Calu3 (cell line): ENCODE data around the gene RPP40. TPM values are rescaled to one million over a fixed set of nuclear protein-coding genes. Genes with fewer than 3 reads are reported as not detected.

ENCODE experiments used
- BruUV-seq: library from RNA; stranded (reverse); fragments of 400-500 nt; replicated peaks from 2 replicates; lab custom pipeline; 2021; lab: Mats Ljungman, UMichigan
- CTCF ChIA-PET: fragments of 300-600 bp; sonication (Branson Sonifier 250); formaldehyde crosslinking; loops from one replicate; lab custom pipeline; 2022; ENCODE audit warnings: antibody characterized with exemption; lab: Charles Lee
- DNase-seq: peaks from one replicate; pipeline ENCODE4 v3.0.0; 2022
- H3K27ac Mint-ChIP-seq: one replicate; pipeline ENCODE4 v1.8.0; 2022; ENCODE audit warnings: mixed read lengths; ENCODE audit not compliant: unreplicated experiment
- H3K27me3 Mint-ChIP-seq: one replicate; pipeline ENCODE4 v1.8.0; 2022; ENCODE audit warnings: mixed read lengths; ENCODE audit not compliant: unreplicated experiment
- H3K36me3 Mint-ChIP-seq: one replicate; pipeline ENCODE4 v1.8.0; 2022; ENCODE audit warnings: mild to moderate bottlenecking, moderate library complexity, mixed read lengths; ENCODE audit not compliant: insufficient read depth, unreplicated experiment
- H3K4me1 Mint-ChIP-seq: one replicate; pipeline ENCODE4 v1.8.0; 2022; ENCODE audit warnings: mild to moderate bottlenecking, low read depth, mixed read lengths; ENCODE audit not compliant: unreplicated experiment
- H3K4me3 Mint-ChIP-seq: one replicate; pipeline ENCODE4 v1.8.0; 2022; ENCODE audit warnings: mild to moderate bottlenecking, low read depth, moderate library complexity, mixed read lengths; ENCODE audit not compliant: unreplicated experiment
- H3K9me3 Mint-ChIP-seq: one replicate; pipeline ENCODE4 v1.8.0; 2022; ENCODE audit warnings: low read depth, mixed read lengths; ENCODE audit not compliant: unreplicated experiment
- CTCF ChIP-seq: fragments of 200-600 bp; IDR thresholded peaks from one replicate; pipeline ENCODE4 v1.8.0; 2022; ENCODE audit warnings: antibody characterized with exemption; ENCODE audit not compliant: unreplicated experiment
- intact Hi-C: fragments of 100-400 bp; cut with micrococcal nuclease; formaldehyde crosslinking; loops from one replicate; pipeline ENCODE4 v1.10.0; 2022; ENCODE audit not compliant: unreplicated experiment
- total RNA-seq: library from RNA; stranded (reverse); gene quantifications from 2 replicates; pipeline ENCODE4 v1.2.3, GENCODE V29; 2022

RPP40 gene
- total RNA-seq, 1 experiment from 2014 or later: 11.1 TPM

DNA sequence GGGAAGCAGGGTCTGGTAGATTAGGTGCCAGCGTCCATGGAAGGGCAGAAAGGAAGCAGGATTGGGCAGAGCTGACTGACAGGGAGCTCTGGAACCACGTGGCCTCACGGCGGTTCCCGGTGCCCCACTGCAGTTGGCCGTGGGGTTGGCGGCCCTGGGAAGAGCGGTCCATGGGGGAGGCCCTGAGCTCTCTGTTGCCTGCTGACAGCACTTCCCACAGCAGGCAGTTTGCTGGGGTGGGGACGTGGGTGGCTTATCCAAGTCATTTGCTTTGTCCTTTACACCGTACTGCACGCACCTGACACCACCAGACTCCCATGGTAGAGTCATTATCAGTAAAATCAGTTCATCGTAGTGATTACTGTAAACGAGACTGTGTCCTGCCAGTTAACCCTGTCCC is 56.1 kb downstream of the RPP40 start:
- intact Hi-C loops: no loop called here
- CTCF ChIA-PET: no interaction called here
- Mint-ChIP-seq H3K4me1 (peaks cover 4% of the 10 kb centered on the region), H3K27me3 (no peaks in the 10 kb centered on the region), H3K9me3 (no peaks in the 10 kb centered on the region), H3K4me3 (no peak overlapping the region), H3K36me3 (peaks cover 10% of the 10 kb centered on the region), H3K27ac (no peak overlapping the region)
- TF ChIP-seq CTCF: no peak
- no peak for DNase-seq
- BruUV-seq: no TSS peak

GRCh38 chr6:4946521-4946920 is 57.3 kb downstream of the RPP40 start:
- Mint-ChIP-seq H3K4me3 (no peak overlapping the region), H3K36me3 (peaks cover 10% of the 10 kb centered on the region), H3K4me1 (peaks cover 16% of the 10 kb centered on the region), H3K9me3 (no peaks in the 10 kb centered on the region), H3K27ac (no peak overlapping the region), H3K27me3 (no peaks in the 10 kb centered on the region)
- no TSS peak for BruUV-seq
- TF ChIP-seq CTCF: no peak
- intact Hi-C loops: no loop called here
- CTCF ChIA-PET: no interaction called here
- DNase-seq: no peak

Other genes with a start within 250 kb of the RPP40 start
- 45.2 and 48.9 TPM in 2 replicates for gene CDYL, start 227.6 kb downstream of the RPP40 start, total RNA-seq
- 0.07 and 0.20 TPM in 2 replicates for gene PPP1R3G, start 81.3 kb upstream of the RPP40 start, total RNA-seq